CD4-positive, alpha-beta T cell treated with Interleukin-17A for 4 hours (primary cell): ENCODE data around the gene CLIC1.

Experiments used
- DNase-seq: peaks from one replicate; pipeline ENCODE4 v3.0.0-alpha.2; 2020; ENCODE audit warnings: mixed read lengths

Gene CLIC1

DNA sequence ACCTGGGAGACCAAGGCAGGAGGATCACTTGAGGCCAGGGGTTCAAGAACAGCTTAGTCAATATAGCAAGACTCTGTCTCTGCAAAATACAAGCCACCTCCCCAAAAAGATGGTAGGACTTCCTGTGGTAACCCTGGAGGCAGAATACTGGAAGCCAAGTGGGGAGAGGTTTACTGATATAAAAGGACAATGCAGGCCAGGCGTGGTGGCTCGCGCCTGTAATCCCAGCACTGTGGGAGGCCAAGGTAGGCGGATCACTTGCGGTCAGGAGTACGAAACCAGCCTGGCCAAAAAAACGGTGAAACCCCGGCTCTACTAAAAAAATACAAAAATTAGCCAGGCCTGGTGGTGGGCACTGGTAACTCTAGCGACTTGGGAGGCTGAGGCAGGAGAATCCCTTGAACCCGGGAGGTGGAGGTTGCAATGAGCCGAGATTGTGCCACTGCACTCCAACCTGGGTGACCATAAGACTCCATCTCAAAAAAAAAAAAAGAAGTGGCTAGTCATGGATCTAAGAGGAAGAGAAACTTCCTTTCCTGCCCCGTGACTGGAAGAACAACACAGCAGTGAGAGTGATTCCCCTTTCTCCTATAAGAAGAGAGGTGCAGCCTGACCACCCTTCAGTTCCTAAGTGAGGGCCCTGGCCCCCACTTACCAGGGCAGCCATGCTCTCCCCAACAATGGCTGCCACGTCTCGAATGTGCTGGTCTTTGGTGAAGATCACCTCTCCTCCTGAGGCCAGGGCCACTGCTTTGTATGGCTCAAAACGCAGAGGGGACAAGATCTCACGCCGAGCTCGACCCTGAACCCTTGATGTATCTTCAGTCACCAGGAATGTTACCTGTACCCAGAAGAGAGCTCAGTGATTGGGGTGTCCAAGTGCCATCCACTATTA, 32.3 kb upstream of the CLIC1 start:
- no peak for DNase-seq

DNA sequence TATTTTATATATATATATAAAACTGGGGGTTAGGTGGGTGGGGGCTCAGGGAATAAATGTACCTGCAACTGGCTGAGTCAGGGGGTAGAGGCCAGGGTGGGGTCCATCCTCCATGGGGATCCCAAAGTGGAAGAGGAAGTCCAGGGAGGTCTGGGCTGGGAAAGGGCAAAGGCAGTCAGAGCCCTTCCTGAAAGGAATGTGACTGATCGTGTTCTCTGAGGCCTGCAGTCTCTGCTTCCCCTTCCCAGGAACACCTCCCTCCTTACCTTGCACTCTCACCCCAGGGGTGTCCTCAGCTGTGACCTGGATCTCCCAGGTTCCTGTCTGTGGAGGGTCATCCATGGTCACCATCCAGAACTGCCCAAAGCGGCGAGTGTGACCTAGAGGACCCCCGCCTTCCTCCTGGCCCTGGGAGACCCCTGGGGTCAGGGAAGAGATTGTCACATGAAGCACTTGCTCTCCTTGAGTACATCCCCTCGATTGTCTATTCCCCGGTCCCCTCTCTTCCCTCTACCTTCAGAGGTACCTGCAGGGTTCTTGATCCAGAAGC, 30.8 kb upstream of the CLIC1 start:
- no peak for DNase-seq

GRCh38 chr6:31765910-31766794, 29.8 kb upstream of the CLIC1 start:
- DNase-seq, result no peak

DNA sequence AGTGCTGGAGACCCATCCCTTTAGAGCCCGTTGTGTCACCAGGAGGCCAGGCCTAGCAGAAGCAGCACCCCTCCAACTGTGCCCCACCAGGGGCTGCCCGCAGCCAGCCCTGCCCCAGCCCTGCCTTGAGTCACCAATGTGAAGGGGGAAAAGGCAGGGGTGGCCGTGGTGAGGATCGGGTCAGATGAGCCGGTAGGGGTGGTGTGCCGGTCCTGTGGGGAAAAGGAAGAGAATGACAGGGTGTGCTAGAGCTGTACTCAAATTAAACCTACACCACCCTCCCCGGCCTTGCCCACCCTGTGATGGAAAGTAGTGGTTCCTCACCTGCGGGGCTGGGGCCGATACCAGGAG, 29.2 kb upstream of the CLIC1 start:
- DNase-seq, result no peak

- no peak for DNase-seq
Observed at GRCh38 chr6:31764198-31764597, 27.9 kb upstream of the CLIC1 start.

GRCh38 chr6:31763619-31763940, 27.2 kb upstream of the CLIC1 start:
- DNase-seq, result no peak

GRCh38 chr6:31762878-31763618, 26.7 kb upstream of the CLIC1 start:
- DNase-seq, result no peak

DNA sequence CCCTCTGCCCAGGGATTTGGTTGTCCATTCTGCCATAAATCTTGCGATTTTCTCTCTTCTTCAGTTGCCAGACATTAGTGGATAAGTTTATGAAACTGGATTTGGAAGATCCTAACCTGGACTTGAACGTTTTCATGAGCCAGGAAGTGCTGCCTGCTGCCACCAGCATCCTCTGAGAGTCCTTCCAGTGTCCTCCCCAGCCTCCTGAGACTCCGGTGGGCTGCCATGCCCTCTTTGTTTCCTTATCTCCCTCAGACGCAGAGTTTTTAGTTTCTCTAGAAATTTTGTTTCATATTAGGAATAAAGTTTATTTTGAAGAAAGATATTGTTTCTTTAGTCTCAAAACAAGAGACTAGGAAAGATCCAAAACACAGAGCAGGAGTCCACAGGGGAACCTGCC, 26.0 kb upstream of the CLIC1 start, which contains the start of gene SAPCD1:
TSS of gene SAPCD1 (plus strand) at position 301 of the 400 bp plus-strand sequence. CDS start 399 bp downstream, outside the sequence.
- no peak for DNase-seq

DNA sequence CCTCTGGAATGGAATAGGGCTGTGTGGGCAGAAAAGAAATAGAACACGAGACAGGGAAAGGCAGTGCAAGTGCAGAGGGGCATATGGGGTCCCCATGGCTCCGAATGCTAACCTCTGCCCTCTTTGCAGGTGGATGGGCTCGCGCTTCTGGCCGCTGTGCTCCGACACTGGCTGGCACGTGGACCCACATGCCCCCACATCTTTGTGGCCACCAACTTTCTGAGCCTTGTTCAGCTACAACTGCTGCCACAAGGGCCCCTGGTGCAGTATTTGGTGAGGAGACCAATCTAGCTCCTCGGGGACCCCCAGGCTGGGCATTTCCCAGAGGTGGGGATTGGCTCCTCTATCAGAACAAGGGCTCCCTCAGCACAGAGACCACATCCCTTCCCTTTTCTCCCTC, 25.0 kb upstream of the CLIC1 start:
- no peak for DNase-seq

- DNase-seq, result no peak
Observed at GRCh38 chr6:31760790-31761189, 24.5 kb upstream of the CLIC1 start.

DNA sequence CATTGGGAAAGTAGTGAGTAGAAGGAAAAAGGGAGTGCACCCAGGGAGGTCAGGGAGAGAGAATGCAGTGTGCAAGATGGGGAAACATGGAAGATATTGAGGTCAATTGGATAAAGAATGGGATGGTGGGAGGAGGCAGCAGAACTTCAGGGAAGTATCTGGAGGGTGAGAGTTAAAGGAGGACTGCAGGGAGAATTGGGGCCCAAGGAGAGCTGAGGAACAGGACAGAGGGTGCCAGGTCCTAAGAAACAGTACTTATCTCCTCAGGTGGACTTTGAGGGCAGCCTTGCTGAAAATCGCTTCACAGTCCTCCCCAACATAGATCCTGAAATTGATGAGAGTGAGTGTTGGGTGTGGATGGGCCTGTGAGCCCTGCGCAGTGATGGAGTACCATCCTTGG, 22.0 kb upstream of the CLIC1 start:
- no peak for DNase-seq

- no peak for DNase-seq
Observed at GRCh38 chr6:31752739-31753319, 16.5 kb upstream of the CLIC1 start.

GRCh38 chr6:31750411-31751022, 14.2 kb upstream of the CLIC1 start:
- no peak for DNase-seq

DNA sequence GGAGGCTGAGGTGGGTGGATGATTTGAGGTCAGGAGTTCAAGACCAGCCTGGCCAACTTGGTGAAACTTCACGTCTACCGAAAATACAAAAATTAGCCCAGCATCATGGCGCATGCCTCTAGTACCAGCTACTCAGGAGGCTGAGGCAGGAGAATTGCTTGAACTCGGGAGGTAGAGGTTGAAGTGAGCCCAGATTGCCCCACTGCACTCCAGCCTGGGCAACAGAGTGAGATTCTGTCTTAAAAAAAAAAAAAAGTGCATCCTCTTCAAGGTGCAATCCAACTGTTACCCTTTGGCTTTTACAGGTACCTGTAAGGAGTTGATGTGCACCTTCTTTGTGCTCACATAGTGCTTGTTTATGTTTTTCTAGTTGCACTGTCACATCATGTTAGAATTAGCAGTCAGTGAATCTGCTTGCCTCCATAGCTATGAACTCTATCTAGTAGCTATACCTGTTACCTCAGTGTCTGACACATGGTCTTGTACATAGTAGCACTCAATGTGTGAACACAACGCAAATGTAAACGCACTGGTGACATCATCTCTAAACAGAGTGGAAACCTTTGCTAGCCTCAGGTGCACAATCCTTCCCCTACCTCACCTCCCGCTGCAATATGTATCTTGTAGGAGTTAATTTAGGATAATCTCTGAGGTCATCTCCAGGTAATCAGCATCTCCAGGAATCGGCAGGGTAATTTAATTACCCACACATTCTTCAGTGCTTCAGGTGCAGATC, 13.1 kb upstream of the CLIC1 start:
- DNase-seq, result no peak

DNA sequence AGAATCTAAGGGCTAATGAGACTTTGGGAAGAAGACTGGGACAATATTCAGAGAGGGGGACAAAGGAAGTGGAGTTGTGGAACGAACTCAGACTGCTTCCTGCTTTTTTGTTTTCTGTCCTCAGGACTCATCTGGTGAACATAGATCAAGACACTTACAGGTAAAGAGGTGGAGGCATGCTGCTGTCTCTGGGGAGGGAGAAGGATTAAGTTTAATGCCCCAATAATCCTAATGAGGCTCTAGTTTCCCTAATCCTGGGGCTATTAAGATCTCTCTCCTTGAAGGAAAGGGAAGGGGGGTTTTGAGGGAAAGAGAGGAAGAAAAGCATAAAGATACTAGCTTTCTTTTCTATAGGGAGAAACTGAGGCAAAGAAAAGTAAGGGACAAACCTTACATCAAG, 8.1 kb upstream of the CLIC1 start:
- no peak for DNase-seq

DNA sequence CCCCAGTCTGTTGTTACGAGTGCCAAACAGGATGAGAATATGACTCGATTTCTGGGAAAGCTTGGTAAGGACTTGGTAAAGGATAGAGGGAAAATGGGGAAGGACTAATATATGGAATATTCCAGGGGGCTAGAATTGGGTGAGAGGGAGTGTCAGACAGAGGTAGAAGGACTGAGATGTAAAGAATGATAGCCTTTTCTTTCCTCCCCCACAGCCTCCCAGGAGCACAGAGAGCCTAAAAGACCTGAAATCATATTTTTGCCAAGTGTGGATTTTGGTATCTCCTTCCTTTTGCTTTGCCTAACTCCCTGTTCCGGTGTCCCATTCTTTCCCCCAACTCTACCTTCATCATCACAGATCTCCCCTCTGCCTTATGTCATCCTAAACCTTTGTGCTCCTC, 6.6 kb upstream of the CLIC1 start:
- DNase-seq, result no peak

GRCh38 chr6:31741815-31742214, 5.5 kb upstream of the CLIC1 start:
- DNase-seq, result no peak

- no peak for DNase-seq
Observed at GRCh38 chr6:31740397-31741223, 4.3 kb upstream of the CLIC1 start.

GRCh38 chr6:31739639-31740396, 3.5 kb upstream of the CLIC1 start, which contains the start of gene MSH5:
Gene MSH5 (plus strand): TSS chr6:31740005. CDS start chr6:31740467, 462 bp downstream.
- DNase-seq, result peak; percentile 95
